ENCODE results near the gene VPS36. TPM values are rescaled to one million over a fixed set of nuclear protein-coding genes. Genes with fewer than 3 reads are reported as not detected.
"Not testable (repeated sequence)": the region's sequence is repeated elsewhere in the genome, so short reads cannot be mapped to it uniquely, and the experiment has no call there.

The VPS36 gene
- polyA plus RNA-seq, 1 donor (not counting 4 experiments of a cell fraction or from before 2014, with no cell fraction given) = 36.5 TPM

GRCh38 chr13:52374389-52374788 lies 76.0 kb downstream of the VPS36 start:
- Histone ChIP-seq H3K9me3 (ENCODE audit: control insufficient read depth, low read depth, low read length) (no peaks in the 10 kb centered on the region), H3K79me2 (ENCODE audit: control insufficient read depth, insufficient read depth, low read length) (no peaks in the 10 kb centered on the region), H2AFZ (ENCODE audit: control insufficient read depth, low read length) (no peak overlapping the region), H3K27ac (ENCODE audit: control insufficient read depth, insufficient read depth, low read length) (no peak overlapping the region), H3K27me3 (ENCODE audit: control insufficient read depth, extremely low read depth, insufficient read depth, low read length) (no peaks in the 10 kb centered on the region), H3K4me3 (ENCODE audit: control insufficient read depth in 2 of 3, extremely low read depth in 1 of 3, insufficient read depth in 2 of 3, low read depth in 1 of 3, low read length in 3 of 3) (no peak overlapping the region), H3K4me2 (ENCODE audit: control insufficient read depth, extremely low read depth, insufficient read depth, low read depth, low read length) (no peak overlapping the region), H4K20me1 (ENCODE audit: control insufficient read depth, extremely low read depth, insufficient read depth, low read length) (no peaks in the 10 kb centered on the region), H3K9ac (ENCODE audit: control insufficient read depth, extremely low read depth, insufficient read depth, low read length) (no peak overlapping the region), H3K36me3 (ENCODE audit: control insufficient read depth in 2 of 2, extremely low read depth in 1 of 2, insufficient read depth in 2 of 2, low read length in 2 of 2) (peaks cover 6 to 12% of the 10 kb centered on the region in 2 experiments), H3K9me1 (ENCODE audit: control insufficient read depth, extremely low read depth, insufficient read depth, low read length) (no peaks in the 10 kb centered on the region), H3K4me1 (ENCODE audit: control insufficient read depth, extremely low read depth, insufficient read depth, low read length) (peaks cover 20% of the 10 kb centered on the region)
- FAIRE-seq (no peak), DNase-seq (ENCODE audit: low read depth, low spot score) (no peak)
- TF ChIP-seq CTCF (optimal IDR thresholded peaks at IDR 0.05 in 1 of 3, IDR thresholded peaks at IDR 0.05 in 1 of 3, conservative IDR thresholded peaks at IDR 0.05 in 1 of 3; ENCODE audit: extremely low read depth in 1 of 3, insufficient read depth in 2 of 3, low read length in 3 of 3) (no peak), EZH2 (IDR thresholded peaks at IDR 0.05; ENCODE audit: low read length) (no peak)
- dilution Hi-C loops (cut with MboI; ENCODE audit: extremely low pct_ligation_motif_present, low sequenced_read_pairs) = no loop called here

- H3K79me2 ChIP-seq (ENCODE audit: control insufficient read depth, insufficient read depth, low read length); dilution Hi-C loops (cut with MboI; ENCODE audit: extremely low pct_ligation_motif_present, low sequenced_read_pairs); H3K4me2 ChIP-seq (ENCODE audit: control insufficient read depth, extremely low read depth, insufficient read depth, low read depth, low read length); H3K27me3 ChIP-seq (ENCODE audit: control insufficient read depth, extremely low read depth, insufficient read depth, low read length); DNase-seq (ENCODE audit: low read depth, low spot score); H3K27ac ChIP-seq (ENCODE audit: control insufficient read depth, insufficient read depth, low read length); H3K9ac ChIP-seq (ENCODE audit: control insufficient read depth, extremely low read depth, insufficient read depth, low read length); H4K20me1 ChIP-seq (ENCODE audit: control insufficient read depth, extremely low read depth, insufficient read depth, low read length); H3K9me3 ChIP-seq (ENCODE audit: control insufficient read depth, low read depth, low read length); H2AFZ ChIP-seq (ENCODE audit: control insufficient read depth, low read length); H3K4me3 ChIP-seq (ENCODE audit: control insufficient read depth in 2 of 3, extremely low read depth in 1 of 3, insufficient read depth in 2 of 3, low read depth in 1 of 3, low read length in 3 of 3); H3K9me1 ChIP-seq (ENCODE audit: control insufficient read depth, extremely low read depth, insufficient read depth, low read length); H3K36me3 ChIP-seq (ENCODE audit: control insufficient read depth in 2 of 2, extremely low read depth in 1 of 2, insufficient read depth in 2 of 2, low read length in 2 of 2): not testable (repeated sequence)
- peaks cover 20% of the 10 kb centered on the region for H3K4me1 ChIP-seq (ENCODE audit: control insufficient read depth, extremely low read depth, insufficient read depth, low read length)
- peak; percentile 77 for FAIRE-seq
Measured at GRCh38 chr13:52373277-52373676, 77.2 kb downstream of the VPS36 start.

- Histone ChIP-seq H3K4me2 (ENCODE audit: control insufficient read depth, extremely low read depth, insufficient read depth, low read depth, low read length) (peak overlapping the region; percentile 32), H2AFZ (ENCODE audit: control insufficient read depth, low read length) (no peak overlapping the region), H3K4me1 (ENCODE audit: control insufficient read depth, extremely low read depth, insufficient read depth, low read length) (peaks cover 20% of the 10 kb centered on the region), H3K9me3 (ENCODE audit: control insufficient read depth, low read depth, low read length) (no peaks in the 10 kb centered on the region), H3K79me2 (ENCODE audit: control insufficient read depth, insufficient read depth, low read length) (no peaks in the 10 kb centered on the region), H3K27ac (ENCODE audit: control insufficient read depth, insufficient read depth, low read length) (no peak overlapping the region), H3K4me3 (ENCODE audit: control insufficient read depth in 2 of 3, extremely low read depth in 1 of 3, insufficient read depth in 2 of 3, low read depth in 1 of 3, low read length in 3 of 3) (no peak overlapping the region), H3K36me3 (ENCODE audit: control insufficient read depth in 2 of 2, extremely low read depth in 1 of 2, insufficient read depth in 2 of 2, low read length in 2 of 2) (no peaks in the 10 kb centered on the region), H4K20me1 (ENCODE audit: control insufficient read depth, extremely low read depth, insufficient read depth, low read length) (no peaks in the 10 kb centered on the region), H3K9ac (ENCODE audit: control insufficient read depth, extremely low read depth, insufficient read depth, low read length) (no peak overlapping the region), H3K27me3 (ENCODE audit: control insufficient read depth, extremely low read depth, insufficient read depth, low read length) (no peaks in the 10 kb centered on the region), H3K9me1 (ENCODE audit: control insufficient read depth, extremely low read depth, insufficient read depth, low read length) (no peaks in the 10 kb centered on the region)
- FAIRE-seq = peak; percentile 67
- no peak for DNase-seq (ENCODE audit: low read depth, low spot score)
- dilution Hi-C loops (cut with MboI; ENCODE audit: extremely low pct_ligation_motif_present, low sequenced_read_pairs) = no loop called here
- TF ChIP-seq CTCF (optimal IDR thresholded peaks at IDR 0.05 in 1 of 3, IDR thresholded peaks at IDR 0.05 in 1 of 3, conservative IDR thresholded peaks at IDR 0.05 in 1 of 3; ENCODE audit: extremely low read depth in 1 of 3, insufficient read depth in 2 of 3, low read length in 3 of 3) (no peak), EZH2 (IDR thresholded peaks at IDR 0.05; ENCODE audit: low read length) (no peak)
Measured at GRCh38 chr13:52371736-52372247, 78.6 kb downstream of the VPS36 start.
